AG04449 (cell line): ENCODE data around the gene KIF3C.

Source experiments
- CTCF ChIA-PET: fragments of 350-600 bp; formaldehyde crosslinking; extraction: SDS; loops from one replicate; lab custom pipeline; 2021; ENCODE audit warnings: antibody characterized with exemption; lab: Yijun Ruan, JAX
- POLR2A ChIA-PET: fragments of 400-600, 350-600 bp; formaldehyde crosslinking; extraction: SDS; loops from one replicate; lab custom pipeline; 2020; ENCODE audit warnings: antibody characterized with exemption, inconsistent platforms; lab: Yijun Ruan, JAX
- DNase-seq: peaks from one replicate; pipeline ENCODE4 v3.0.0-alpha.2; 2010; ENCODE audit warnings: low read depth, low spot score
- H3K4me3 ChIP-seq: 2 replicates; pipeline ENCODE4 v1.5.1; 2011; ENCODE audit warnings: low read depth, mild to moderate bottlenecking, control low read depth, low read length
- CTCF ChIP-seq: IDR thresholded peaks from one replicate; pipeline ENCODE4 v1.5.1; 2011; ENCODE audit warnings: mild to moderate bottlenecking, moderate library complexity, low read length, control low read depth, inconsistent platforms; ENCODE audit not compliant: insufficient read depth; ENCODE audit errors: missing control alignments

Gene KIF3C

GRCh38 chr2:26010943-26011342 lies 28.6 kb upstream of the KIF3C start:
- H3K4me3 ChIP-seq, result no peak overlapping the region
- ChIA-PET CTCF (interaction anchor here (1.3 to 1.9 kb wide), 2 partner anchors 20 to 174 kb away, joined by 3 to 9 read pairs; no protein-coding TSS in a partner anchor), POLR2A (no interaction called here)
- TF ChIP-seq CTCF, result no peak
- DNase-seq, result no peak

- POLR2A ChIA-PET, result no interaction called here
Measured at GRCh38 chr2:26009567-26009963, 27.3 kb upstream of the KIF3C start.

GRCh38 chr2:26008851-26009566 lies 26.7 kb upstream of the KIF3C start:
- CTCF ChIA-PET, result interaction anchor here (1.2 to 1.6 kb wide), 3 partner anchors 9 to 19 kb away, joined by 4 to 6 read pairs (median 5); no protein-coding TSS in a partner anchor
- no peak overlapping the region for H3K4me3 ChIP-seq
- DNase-seq, result no peak
- TF ChIP-seq CTCF, result no peak
- POLR2A ChIA-PET, result no interaction called here

More at GRCh38 chr2:26009567-26009963, 27.3 kb upstream of the KIF3C start:
- CTCF ChIA-PET, result interaction anchor here (1.2 to 1.6 kb wide), 3 partner anchors 8 to 20 kb away, joined by 4 to 6 read pairs (median 5); no protein-coding TSS in a partner anchor
- H3K4me3 ChIP-seq, result no peak overlapping the region
- no peak for DNase-seq
- no peak for TF ChIP-seq CTCF

- ChIA-PET CTCF (no interaction called here), POLR2A (no interaction called here)
- no peak overlapping the region for H3K4me3 ChIP-seq
- DNase-seq, result no peak
- no peak for TF ChIP-seq CTCF
Measured at GRCh38 chr2:26008095-26008494, 25.8 kb upstream of the KIF3C start.

- DNase-seq, result no peak
- POLR2A ChIA-PET, result no interaction called here
- TF ChIP-seq CTCF, result no peak
- CTCF ChIA-PET, result interaction anchor here (3.4 kb wide), 1 partner anchor 11 kb away, joined by 19 read pairs; no protein-coding TSS in a partner anchor
- no peak overlapping the region for H3K4me3 ChIP-seq
Measured at GRCh38 chr2:26002632-26003310, 20.5 kb upstream of the KIF3C start.

GRCh38 chr2:26001743-26002351 lies 19.6 kb upstream of the KIF3C start:
- no peak for TF ChIP-seq CTCF
- CTCF ChIA-PET, result no interaction called here
- no peak for DNase-seq
- H3K4me3 ChIP-seq, result no peak overlapping the region
- POLR2A ChIA-PET, result no interaction called here
